Colon (tissue), 2 donors: Measurements from ENCODE around the gene SHISA7.
"Not testable (repeated sequence)": the region's sequence is repeated elsewhere in the genome, so short reads cannot be mapped to it uniquely, and the experiment has no call there.

ENCODE experiments used
- FAIRE-seq: peaks from 2 replicates; lab custom pipeline; 2012; peaks lifted over from hg19 to GRCh38; lab: Jason Lieb, UNC
- donor health status: control.
- donor health status: control.

SHISA7 gene

DNA sequence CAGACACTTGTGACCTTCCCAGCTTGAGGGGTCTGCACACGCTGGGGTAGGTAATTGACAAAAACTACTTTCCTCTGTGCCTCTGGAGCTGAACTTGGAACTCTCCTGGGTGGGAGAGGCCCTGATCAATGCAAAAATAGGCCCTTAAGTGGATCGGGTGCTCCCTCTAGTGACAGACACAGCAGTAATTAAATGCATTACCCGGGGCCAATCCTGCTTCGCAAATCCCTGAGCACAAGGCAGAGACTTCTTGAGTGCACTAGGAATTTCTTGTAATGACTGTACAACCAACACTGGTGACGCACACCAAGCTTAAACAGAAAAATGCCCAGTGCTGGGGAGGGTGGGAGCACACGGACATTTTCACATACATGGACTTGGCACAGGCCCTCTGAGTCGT, 24.9 kb downstream of the SHISA7 start:
- FAIRE-seq: no peak

DNA sequence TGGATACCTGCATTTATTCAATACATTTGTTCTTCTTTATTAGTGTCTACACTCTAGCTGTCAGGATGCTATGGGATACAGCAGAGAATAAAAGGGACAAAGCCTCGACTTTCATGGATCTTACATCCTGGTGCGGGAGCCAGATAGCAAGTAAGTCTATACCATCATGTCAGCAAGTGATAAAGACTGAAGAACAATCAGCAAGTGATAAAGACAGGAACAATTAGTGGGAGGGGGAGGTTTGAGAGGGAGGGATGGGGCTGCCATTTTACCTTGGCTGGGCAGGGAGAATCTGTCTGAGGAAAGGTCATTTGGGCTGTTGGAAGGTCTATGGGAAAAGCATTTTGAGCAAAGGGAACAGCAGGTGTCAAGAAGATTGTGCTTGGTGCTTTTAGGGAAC, 32.9 kb downstream of the SHISA7 start:
- FAIRE-seq: no peak

- FAIRE-seq: not testable (repeated sequence)
Measured at GRCh38 chr19:55409179-55409578, 33.9 kb downstream of the SHISA7 start.

GRCh38 chr19:55408533-55408872, 34.6 kb downstream of the SHISA7 start:
- FAIRE-seq: no peak

DNA sequence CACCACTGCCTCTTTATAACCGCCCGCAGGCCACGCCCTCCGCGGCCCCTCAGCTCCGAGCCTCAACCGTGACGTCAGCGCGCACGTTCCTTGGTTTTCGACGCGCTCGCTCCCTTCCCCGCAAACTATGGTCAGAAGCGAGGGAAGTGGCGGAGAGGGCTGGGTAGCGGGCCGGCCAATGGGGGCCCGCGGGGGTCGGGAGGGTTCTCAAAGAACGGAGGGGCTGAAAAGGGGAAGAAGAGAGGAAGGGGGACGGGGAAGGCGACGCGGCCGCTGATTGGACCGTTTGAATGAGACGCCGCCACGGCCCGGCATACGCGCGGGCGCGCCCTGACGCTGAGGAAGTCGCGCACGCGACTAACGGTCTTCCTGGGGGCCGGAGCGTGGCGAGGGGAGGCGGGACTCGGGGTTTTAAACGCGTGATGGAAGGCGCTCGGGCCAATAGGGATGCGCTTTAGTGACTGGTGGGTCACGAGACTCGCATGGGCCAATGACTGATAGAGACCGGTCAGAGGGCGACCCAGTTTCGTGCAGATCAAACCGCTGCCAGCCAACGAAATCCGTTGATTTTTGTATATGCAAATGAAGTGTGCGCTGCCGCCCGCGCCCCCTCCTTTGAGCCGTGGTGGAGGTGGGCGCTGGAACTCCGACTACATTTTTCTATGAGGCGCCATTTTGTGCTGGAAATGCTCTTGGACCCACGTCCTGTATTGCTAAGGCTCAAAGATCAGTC, 35.1 kb downstream of the SHISA7 start:
- peak; percentile 5 for FAIRE-seq

DNA sequence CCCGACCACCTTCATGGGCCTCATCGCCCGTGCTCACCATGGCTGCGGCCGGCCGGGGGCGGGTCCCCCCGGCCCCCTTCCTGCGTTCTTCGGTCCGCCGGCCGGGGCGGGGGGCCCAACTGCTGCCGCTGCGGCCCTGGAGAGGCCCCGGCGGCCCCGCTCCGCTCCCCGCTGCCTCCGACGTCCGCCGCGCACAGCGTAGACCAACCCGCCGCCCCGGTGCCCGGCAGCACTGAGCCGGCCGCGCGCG, 35.6 kb downstream of the SHISA7 start, which contains the start of gene UBE2S:
Gene UBE2S (minus strand): TSS at position 239 of the 250 bp plus-strand sequence. CDS start 199 bp downstream, at position 40.
- not testable (repeated sequence) for FAIRE-seq

DNA sequence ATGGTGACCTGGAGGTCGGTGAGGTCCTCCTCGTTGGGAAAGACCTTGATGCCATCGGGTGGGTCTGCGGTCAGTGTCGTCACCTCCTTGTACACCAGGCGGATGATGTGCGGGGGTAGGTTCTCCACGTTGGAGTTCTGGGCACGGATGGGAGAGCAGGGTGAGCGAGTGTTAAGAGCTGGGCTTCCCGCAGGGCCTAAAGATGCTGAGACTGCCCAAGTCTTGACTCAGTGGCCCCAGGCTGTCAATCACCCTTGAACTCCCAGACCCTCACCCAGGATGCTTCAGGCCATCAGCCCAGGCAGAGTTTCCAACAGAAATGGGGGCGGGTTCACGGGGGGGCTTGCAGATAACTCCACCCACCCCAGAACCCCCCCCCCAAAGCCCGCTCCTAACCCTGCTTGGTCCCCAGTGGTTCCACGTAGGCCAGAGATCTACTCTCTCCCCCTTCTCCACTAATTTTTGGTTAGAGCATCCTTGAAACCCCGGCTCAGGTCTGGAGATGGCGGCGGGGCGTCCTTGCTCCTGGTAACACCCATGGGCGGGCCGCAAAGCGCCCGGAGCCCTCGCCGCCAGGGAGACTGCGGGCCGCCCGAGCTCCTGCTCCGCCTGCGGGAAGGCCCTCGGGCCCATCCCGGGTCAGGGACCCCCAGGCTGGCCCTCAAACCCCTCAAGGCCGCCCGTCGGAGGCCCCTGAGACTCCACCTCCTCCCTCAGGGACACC, 36.1 kb downstream of the SHISA7 start:
- FAIRE-seq: no peak

GRCh38 chr19:55406091-55406825, 36.8 kb downstream of the SHISA7 start:
- FAIRE-seq: no peak

DNA sequence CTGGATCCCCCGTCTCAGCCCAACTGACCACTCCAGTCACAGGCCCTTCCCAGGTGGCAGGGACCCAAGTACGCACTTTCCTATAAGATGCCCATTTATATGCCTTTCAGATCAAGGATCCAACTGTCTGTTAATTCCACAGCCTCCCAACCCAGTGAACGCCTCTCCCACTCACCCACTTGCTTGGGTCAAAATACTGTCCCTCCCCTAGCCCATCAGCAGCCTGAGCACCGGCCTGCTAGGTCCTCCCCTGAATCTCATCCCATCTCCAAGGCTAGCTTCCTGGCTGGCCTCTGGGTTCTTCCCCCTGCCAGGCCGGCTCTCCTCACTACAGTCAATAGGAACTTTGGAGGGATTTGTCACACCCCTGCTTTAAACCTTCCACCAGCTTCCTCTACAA, 37.5 kb downstream of the SHISA7 start:
- no peak for FAIRE-seq

DNA sequence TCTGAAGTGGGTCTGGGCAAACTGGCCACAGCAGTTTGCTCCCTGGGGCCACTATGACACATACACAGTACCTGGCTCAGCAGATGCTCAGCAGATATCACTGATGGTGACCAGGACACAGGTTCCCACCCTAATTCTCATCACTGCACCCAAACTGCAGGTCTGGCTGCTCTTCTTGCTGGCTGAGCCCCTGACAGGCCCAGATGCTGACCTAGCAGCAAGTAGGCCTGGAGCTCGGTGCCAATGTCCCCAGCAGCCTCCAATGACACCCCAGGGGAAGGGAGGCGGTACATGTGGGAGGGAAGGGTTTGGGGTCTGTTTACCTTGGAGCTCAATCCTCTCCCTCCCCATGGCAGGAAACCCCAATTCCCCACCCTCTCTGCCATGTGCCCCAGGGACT, 40.6 kb downstream of the SHISA7 start:
- no peak for FAIRE-seq

DNA sequence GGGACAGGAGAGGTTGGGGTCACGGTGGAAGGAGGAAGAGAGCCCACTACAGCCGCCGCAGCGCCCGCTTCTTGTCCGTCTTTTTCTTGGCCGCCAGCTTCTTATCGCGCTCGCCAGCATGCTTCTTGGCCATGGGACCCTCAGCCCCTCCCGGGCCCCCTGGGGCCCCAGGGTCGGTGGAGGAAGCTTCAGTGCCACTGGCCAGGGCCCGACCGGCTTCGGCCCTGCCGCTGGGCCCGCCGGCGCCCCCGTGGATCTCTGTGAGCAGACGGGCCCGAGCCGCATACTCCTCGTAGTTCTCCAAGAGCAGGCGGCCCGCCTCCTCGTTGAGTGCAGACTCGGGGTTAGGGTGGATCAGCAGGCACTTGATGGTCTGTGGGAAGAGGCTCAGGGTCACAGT, 41.7 kb downstream of the SHISA7 start:
- not testable (repeated sequence) for FAIRE-seq

DNA sequence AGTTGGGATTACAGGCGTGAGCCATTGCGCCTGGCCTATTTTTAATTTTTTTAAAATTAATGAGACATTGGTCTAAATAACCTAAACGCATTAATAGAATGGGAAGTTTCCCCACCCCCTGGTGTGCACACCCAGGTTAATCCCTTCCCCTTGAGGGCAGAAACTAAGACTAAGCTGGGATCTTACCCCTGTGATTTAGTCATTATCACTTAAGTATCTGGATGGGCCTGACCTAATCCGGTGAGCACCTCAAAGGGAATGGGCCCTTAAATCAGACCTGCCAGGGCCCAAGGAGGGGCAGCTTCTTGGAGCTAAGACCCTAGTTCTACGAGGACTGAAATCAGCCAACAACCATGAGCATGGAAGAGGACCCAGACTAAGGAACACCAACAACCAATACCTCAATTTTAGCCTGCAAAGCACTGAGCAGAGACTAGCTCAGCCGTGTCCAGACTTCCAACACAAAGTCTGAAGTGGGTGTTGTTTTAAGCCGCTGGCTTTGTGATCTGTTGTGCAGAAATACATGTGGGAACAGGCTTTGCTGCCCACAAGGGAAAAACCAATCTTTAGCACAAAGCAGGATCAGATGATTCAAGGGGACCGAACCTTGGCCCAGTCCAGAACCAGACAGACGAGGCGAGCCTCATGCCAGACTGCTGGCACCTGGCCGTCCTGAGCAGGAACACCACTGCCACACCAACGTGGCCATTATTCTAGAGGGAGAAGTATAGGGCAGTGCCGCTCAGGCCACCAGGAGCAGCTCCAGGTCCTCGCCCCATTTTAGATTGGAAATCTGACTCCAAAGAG, 42.6 kb downstream of the SHISA7 start:
- FAIRE-seq: no peak

GRCh38 chr19:55398200-55398925, 44.7 kb downstream of the SHISA7 start:
- no peak for FAIRE-seq

DNA sequence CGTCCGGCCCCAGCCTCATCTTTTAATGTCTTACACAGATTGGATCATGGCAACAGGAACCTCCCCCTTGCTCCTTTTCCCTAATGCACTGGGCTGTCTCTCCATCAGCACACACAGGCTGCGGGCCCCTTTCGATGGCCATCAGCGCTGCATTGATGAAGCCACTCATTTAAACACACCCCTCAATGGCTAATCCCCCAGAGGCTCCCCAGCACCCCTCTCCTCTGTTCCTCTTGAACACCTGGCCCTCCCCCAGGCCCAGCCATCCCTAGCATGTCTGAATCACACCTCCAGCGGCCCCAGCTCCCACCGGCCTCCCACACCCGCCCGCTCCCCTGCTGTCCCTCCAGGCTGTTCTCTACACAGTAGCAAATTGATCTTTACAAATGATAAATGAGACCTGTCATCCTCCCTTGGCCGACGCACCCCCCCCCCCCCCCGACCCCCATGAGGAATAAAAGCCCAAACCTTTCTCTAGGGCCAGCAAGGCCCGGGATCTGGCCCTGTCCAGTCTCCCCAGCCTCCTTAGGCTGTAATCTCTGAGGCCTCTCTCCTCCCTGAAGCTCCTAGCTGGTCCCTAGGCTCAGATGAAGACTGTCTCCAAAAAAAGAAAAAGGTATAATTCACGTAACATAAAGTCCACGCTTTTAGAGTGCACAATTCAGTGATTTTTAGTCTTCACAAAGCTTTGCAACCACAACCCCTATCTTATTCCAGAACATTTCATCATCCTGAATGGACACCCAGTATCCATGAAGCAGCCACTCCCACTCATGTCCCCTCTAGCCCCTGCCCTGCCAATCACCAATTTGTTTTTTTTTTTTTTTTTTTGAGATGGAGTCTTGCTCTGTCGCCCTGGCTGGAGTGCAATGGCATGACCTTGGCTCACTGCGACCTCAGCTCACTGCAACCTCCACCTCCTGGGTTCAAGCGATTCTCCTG, 50.0 kb downstream of the SHISA7 start:
- FAIRE-seq: no peak

- no peak for FAIRE-seq
Measured at GRCh38 chr19:55391702-55392615, 51.1 kb downstream of the SHISA7 start.

- FAIRE-seq: no peak
Measured at GRCh38 chr19:55391191-55391670, 51.9 kb downstream of the SHISA7 start.

GRCh38 chr19:55390461-55390880, 52.6 kb downstream of the SHISA7 start:
- no peak for FAIRE-seq

GRCh38 chr19:55389386-55390317, 53.4 kb downstream of the SHISA7 start:
- no peak for FAIRE-seq
